DOHH2 (cell line): Measurements from ENCODE around the gene LMNB1.

Experiments
- H3F3A ChIP-seq: fragments of 200-600 bp; sonication (generic), shearing (Covaris generic); 2 replicates; pipeline ENCODE4 v1.6.0; 2016; ENCODE audit warnings: antibody characterized with exemption, mild to moderate bottlenecking; ENCODE audit not compliant: control insufficient read depth, insufficient read depth
- H3K27ac ChIP-seq: fragments of 200-600 bp; sonication (generic); 2 replicates; pipeline ENCODE4 v1.5.1; 2014; ENCODE audit warnings: low read depth, mild to moderate bottlenecking, low read length, moderate library complexity
- H3K27me3 ChIP-seq: fragments of 200-600 bp; sonication (generic); 2 replicates; pipeline ENCODE4 v1.6.1; 2014; ENCODE audit warnings: mild to moderate bottlenecking, low read length, mixed read lengths; ENCODE audit not compliant: control insufficient read depth
- H3K36me3 ChIP-seq: fragments of 200-600 bp; sonication (generic); 2 replicates; pipeline ENCODE4 v1.6.1; 2014; ENCODE audit warnings: mild to moderate bottlenecking, low read length, moderate library complexity, mixed read lengths; ENCODE audit not compliant: control insufficient read depth
- H3K4me1 ChIP-seq: fragments of 200-600 bp; sonication (generic); 2 replicates; pipeline ENCODE4 v1.6.1; 2014; ENCODE audit warnings: mild to moderate bottlenecking, low read length, mixed read lengths; ENCODE audit not compliant: control insufficient read depth
- H3K4me2 ChIP-seq: fragments of 200-600 bp; sonication (generic); 2 replicates; pipeline ENCODE4 v1.6.0; 2014; ENCODE audit warnings: mild to moderate bottlenecking, low read length, moderate library complexity
- H3K4me3 ChIP-seq: fragments of 200-600 bp; sonication (generic); 2 replicates; pipeline ENCODE4 v1.5.1; 2014; ENCODE audit warnings: mild to moderate bottlenecking, low read length, mixed read lengths
- H3K79me2 ChIP-seq: fragments of 200-600 bp; sonication (generic); 2 replicates; pipeline ENCODE4 v1.6.1; 2014; ENCODE audit warnings: mild to moderate bottlenecking, low read length, mixed read lengths; ENCODE audit not compliant: control insufficient read depth
- H3K9me2 ChIP-seq: fragments of 200-600 bp; sonication (generic); replicated peaks from 2 replicates; pipeline ENCODE4 v1.6.1; 2014; ENCODE audit warnings: mild to moderate bottlenecking, low read length, mixed read lengths; ENCODE audit not compliant: control insufficient read depth
- H3K9me3 ChIP-seq: fragments of 200-600 bp; sonication (generic); 2 replicates; pipeline ENCODE4 v1.6.1; 2014; ENCODE audit warnings: antibody characterized with exemption, low read length, mixed read lengths; ENCODE audit not compliant: control insufficient read depth, insufficient read depth
- H4K20me1 ChIP-seq: fragments of 200-600 bp; sonication (generic); 2 replicates; pipeline ENCODE4 v1.6.0; 2014; ENCODE audit warnings: low read depth, mild to moderate bottlenecking, antibody characterized with exemption, low read length, moderate library complexity; ENCODE audit not compliant: control insufficient read depth, insufficient read depth
- CTCF ChIP-seq: fragments of 200-600 bp; sonication (generic); IDR thresholded peaks from one replicate; pipeline ENCODE4 v1.5.1; 2014; ENCODE audit warnings: antibody characterized with exemption, mild to moderate bottlenecking, low read depth, low read length; ENCODE audit not compliant: poor library complexity, severe bottlenecking
- EZH2phosphoT487 ChIP-seq: fragments of 200-600 bp; sonication (generic); IDR thresholded peaks from 2 replicates; pipeline ENCODE4 v1.6.1; 2017; ENCODE audit warnings: borderline replicate concordance, mild to moderate bottlenecking, antibody characterized with exemption, low read length, moderate library complexity, mixed read lengths

Gene LMNB1

GRCh38 chr5:126878634-126879033 is 101.7 kb downstream of the LMNB1 start:
- Histone ChIP-seq H3K27ac (no peak overlapping the region), H4K20me1 (no peaks in the 10 kb centered on the region), H3K4me3 (no peak overlapping the region), H3F3A (no peaks in the 10 kb centered on the region), H3K36me3 (no peaks in the 10 kb centered on the region), H3K27me3 (no peaks in the 10 kb centered on the region), H3K9me3 (no peaks in the 10 kb centered on the region), H3K4me2 (no peak overlapping the region), H3K4me1 (no peaks in the 10 kb centered on the region), H3K9me2 (no peaks in the 10 kb centered on the region), H3K79me2 (no peaks in the 10 kb centered on the region)
- TF ChIP-seq CTCF: no peak
- no peak for TF ChIP-seq EZH2phosphoT487

GRCh38 chr5:126881821-126882600 is 105.1 kb downstream of the LMNB1 start:
- no peaks in the 10 kb centered on the region for H3K9me2 ChIP-seq
- H3K27me3 ChIP-seq: no peaks in the 10 kb centered on the region
- no peaks in the 10 kb centered on the region for H3K36me3 ChIP-seq
- no peak overlapping the region for H3K4me2 ChIP-seq
- H3K27ac ChIP-seq: no peak overlapping the region
- no peaks in the 10 kb centered on the region for H3K9me3 ChIP-seq
- H3K79me2 ChIP-seq: no peaks in the 10 kb centered on the region
- no peak overlapping the region for H3K4me3 ChIP-seq
- no peak for TF ChIP-seq EZH2phosphoT487
- TF ChIP-seq CTCF: no peak
- no peaks in the 10 kb centered on the region for H3F3A ChIP-seq
- H3K4me1 ChIP-seq: no peaks in the 10 kb centered on the region
- no peaks in the 10 kb centered on the region for H4K20me1 ChIP-seq

- no peaks in the 10 kb centered on the region for H3K27me3 ChIP-seq
- no peak overlapping the region for H3K4me2 ChIP-seq
- no peaks in the 10 kb centered on the region for H3K9me2 ChIP-seq
- no peaks in the 10 kb centered on the region for H3K36me3 ChIP-seq
- H3F3A ChIP-seq: no peaks in the 10 kb centered on the region
- no peak overlapping the region for H3K27ac ChIP-seq
- no peaks in the 10 kb centered on the region for H3K9me3 ChIP-seq
- no peak overlapping the region for H3K4me3 ChIP-seq
- H4K20me1 ChIP-seq: no peaks in the 10 kb centered on the region
- H3K79me2 ChIP-seq: no peaks in the 10 kb centered on the region
- TF ChIP-seq CTCF (no peak), EZH2phosphoT487 (no peak)
- H3K4me1 ChIP-seq: no peaks in the 10 kb centered on the region
Observed at GRCh38 chr5:126883564-126884245, 106.8 kb downstream of the LMNB1 start.
